Esophagus squamous epithelium (tissue), 5 donors: ENCODE results near the gene RAB17. TPM values are rescaled to one million over a fixed set of nuclear protein-coding genes. Genes with fewer than 3 reads are reported as not detected.

Experiments
- DNase-seq: peaks from one replicate; lab custom pipeline; 2025; lab: John Stamatoyannopoulos, UW
- H3K27ac ChIP-seq, 4 donors: fragments of 200-600 bp; sonication (generic); one replicate each; pipeline ENCODE4 v1.5.1; 2016 to 2019; ENCODE audit warnings: mild to moderate bottlenecking in 1 of 4
- H3K27me3 ChIP-seq, 4 donors: fragments of 200-600 bp; sonication (generic); 1 replicate in 3 of 4; 2 replicates in 1 of 4; pipeline versions ENCODE4 v1.5.1 to v1.6.0; 2017 to 2021; ENCODE audit warnings: antibody characterized with exemption in 1 of 4
- H3K36me3 ChIP-seq, 3 donors: fragments of 200-600 bp; sonication (generic); one replicate each; pipeline ENCODE4 v1.5.1; 2016 to 2019
- H3K4me1 ChIP-seq, 3 donors: fragments of 200-600 bp; sonication (generic); one replicate each; pipeline ENCODE4 v1.5.1; 2017 to 2019
- H3K4me3 ChIP-seq, 4 donors: fragments of 200-600 bp; sonication (generic); 1 replicate in 3 of 4; 2 replicates in 1 of 4; pipeline ENCODE4 v1.5.1; 2016 to 2019; ENCODE audit warnings: mild to moderate bottlenecking in 2 of 4, moderate library complexity in 1 of 4
- H3K9me3 ChIP-seq, 3 donors: fragments of 200-600 bp; sonication (generic); one replicate each; pipeline ENCODE4 v1.5.1; 2016 to 2019
- POLR2A ChIP-seq, 4 donors: fragments of 450-650 bp; IDR thresholded peaks; one replicate each; pipeline ENCODE4 v1.6.1; 2017; ENCODE audit warnings: antibody characterized with exemption in 4 of 4, mild to moderate bottlenecking in 4 of 4, moderate library complexity in 3 of 4
- WGBS, 2 donors: methylation state at CpG; one replicate each; pipeline ENCODE4 v1.1.5; 2018; 5-methylcytosine and 5-hydroxymethylcytosine counted together
- intact Hi-C: fragments of 100-400 bp; cut with DNase I; formaldehyde crosslinking; loops from one replicate; pipeline ENCODE4 v1.15.0; 2022
- total RNA-seq, 4 donors: library from RNA; depleted of rRNA; stranded (reverse); fragments of >200 nt; gene quantifications; one replicate each; pipeline ENCODE4 v1.1.0, GENCODE V29; 2016
- TF ChIP-seq, protein P1 (sequence below), 6 experiments: fragments of 450-650 bp in 4 of 6; fragments of 200-600 bp in 2 of 6; sonication (generic) in 2 of 6; IDR thresholded peaks; one replicate each; pipeline ENCODE4 v1.5.1; 2016 to 2019; ENCODE audit warnings: antibody characterized with exemption in 6 of 6, mild to moderate bottlenecking in 4 of 6, moderate library complexity in 4 of 6
- donor health status: DM: yes; HTN: yes; CAD: no.

Gene RAB17
- total RNA-seq, 4 donors from 2014 or later = 2.0 to 11.1 (median 6.4) TPM

DNA sequence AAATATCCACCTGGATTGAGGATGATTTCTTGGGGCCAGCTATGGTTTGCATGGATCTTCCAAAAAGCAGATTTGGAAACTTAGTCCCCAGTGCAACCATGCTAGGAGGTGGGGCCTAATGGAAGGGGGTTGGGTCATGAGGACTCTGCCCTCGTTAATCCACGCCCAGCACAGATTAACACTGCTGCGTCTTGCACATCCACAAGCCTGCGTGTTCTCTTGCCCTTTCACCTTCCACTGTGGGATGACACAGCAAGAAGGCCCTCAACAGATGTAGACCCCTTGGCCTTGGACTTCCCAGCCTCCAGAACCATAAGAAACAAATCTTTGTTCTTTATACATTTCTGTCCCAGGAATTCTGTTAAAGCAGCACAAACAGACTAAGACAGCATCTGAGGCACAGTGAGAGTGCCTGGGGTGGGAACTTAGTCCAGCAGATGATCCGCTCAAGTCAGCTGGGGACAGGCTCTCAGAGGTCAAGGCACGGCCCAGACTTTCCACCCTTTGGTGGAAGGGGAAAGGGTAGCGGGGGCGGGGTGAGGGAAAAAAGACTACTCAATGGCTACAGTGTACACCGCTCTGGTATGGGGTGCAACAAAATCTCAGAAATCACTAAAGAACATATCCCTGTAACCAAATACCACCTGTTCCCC is 2.4 kb downstream of the RAB17 start:
- H3K4me3 ChIP-seq = no peak overlapping the region
- peaks cover 10 to 29% (median 15%) of the 10 kb centered on the region in 3 donors for H3K4me1 ChIP-seq
- no peak for TF ChIP-seq POLR2A (IDR thresholded peaks at IDR 0.05)
- TF ChIP-seq, protein P1, sequence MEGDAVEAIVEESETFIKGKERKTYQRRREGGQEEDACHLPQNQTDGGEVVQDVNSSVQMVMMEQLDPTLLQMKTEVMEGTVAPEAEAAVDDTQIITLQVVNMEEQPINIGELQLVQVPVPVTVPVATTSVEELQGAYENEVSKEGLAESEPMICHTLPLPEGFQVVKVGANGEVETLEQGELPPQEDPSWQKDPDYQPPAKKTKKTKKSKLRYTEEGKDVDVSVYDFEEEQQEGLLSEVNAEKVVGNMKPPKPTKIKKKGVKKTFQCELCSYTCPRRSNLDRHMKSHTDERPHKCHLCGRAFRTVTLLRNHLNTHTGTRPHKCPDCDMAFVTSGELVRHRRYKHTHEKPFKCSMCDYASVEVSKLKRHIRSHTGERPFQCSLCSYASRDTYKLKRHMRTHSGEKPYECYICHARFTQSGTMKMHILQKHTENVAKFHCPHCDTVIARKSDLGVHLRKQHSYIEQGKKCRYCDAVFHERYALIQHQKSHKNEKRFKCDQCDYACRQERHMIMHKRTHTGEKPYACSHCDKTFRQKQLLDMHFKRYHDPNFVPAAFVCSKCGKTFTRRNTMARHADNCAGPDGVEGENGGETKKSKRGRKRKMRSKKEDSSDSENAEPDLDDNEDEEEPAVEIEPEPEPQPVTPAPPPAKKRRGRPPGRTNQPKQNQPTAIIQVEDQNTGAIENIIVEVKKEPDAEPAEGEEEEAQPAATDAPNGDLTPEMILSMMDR (IDR thresholded peaks at IDR 0.05) = no peak
- no peaks in the 10 kb centered on the region for H3K9me3 ChIP-seq
- WGBS, 2 donors = 89 to 94% methylated on average over 9 of the region's 9 CpGs
- no peaks in the 10 kb centered on the region for H3K27me3 ChIP-seq
- no peak for DNase-seq
- no peaks in the 10 kb centered on the region for H3K36me3 ChIP-seq
- no peak overlapping the region for H3K27ac ChIP-seq
- intact Hi-C loops = loop anchor here (10.0 kb wide), 1 partner anchor 157 kb away; no protein-coding TSS in a partner anchor

DNA sequence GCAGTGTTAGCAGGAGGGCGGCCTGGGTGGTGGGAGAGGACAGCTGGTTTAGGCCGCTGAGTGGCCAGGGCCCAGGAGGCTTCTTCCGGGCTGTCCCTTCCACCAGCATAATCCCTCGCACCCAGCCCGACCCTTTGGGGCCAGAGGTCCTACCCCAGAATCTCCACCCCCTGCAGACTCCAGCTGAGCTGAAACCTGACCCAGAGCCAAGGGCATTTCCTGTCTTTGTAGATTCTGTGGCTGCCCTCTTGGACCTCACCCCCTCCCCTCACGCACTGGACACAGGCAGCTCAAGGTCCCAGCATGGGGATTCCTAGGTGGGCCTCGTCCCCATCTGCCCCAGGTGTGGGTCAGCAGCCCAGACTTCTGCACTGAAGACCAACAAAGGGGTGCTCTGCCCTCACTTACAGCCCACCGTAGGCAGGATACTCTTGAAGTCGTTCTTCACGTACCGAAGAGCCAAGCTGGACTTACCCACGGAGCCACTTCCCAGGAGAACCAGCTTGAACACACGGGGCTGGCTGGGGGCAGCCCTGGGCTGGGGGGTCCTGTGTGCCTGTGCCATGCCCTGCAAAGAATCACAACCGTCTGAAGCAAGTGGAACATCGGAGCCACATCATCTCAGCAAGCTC is 4.8 kb downstream of the RAB17 start:
- Histone ChIP-seq H3K27ac (no peak overlapping the region), H3K36me3 (no peaks in the 10 kb centered on the region), H3K27me3 (no peaks in the 10 kb centered on the region), H3K4me1 (peaks cover 10 to 30% (median 15%) of the 10 kb centered on the region in 3 donors), H3K9me3 (no peaks in the 10 kb centered on the region), H3K4me3 (no peak overlapping the region)
- WGBS, 2 donors = 64 to 76% methylated on average over 5 to 6 of the region's 15 CpGs
- no peak for DNase-seq
- intact Hi-C loops = loop anchor here (10.0 kb wide), 1 partner anchor 159 kb away; no protein-coding TSS in a partner anchor
- no peak for TF ChIP-seq POLR2A (IDR thresholded peaks at IDR 0.05)
- TF ChIP-seq, protein P1 (IDR thresholded peaks at IDR 0.05) = no peak

DNA sequence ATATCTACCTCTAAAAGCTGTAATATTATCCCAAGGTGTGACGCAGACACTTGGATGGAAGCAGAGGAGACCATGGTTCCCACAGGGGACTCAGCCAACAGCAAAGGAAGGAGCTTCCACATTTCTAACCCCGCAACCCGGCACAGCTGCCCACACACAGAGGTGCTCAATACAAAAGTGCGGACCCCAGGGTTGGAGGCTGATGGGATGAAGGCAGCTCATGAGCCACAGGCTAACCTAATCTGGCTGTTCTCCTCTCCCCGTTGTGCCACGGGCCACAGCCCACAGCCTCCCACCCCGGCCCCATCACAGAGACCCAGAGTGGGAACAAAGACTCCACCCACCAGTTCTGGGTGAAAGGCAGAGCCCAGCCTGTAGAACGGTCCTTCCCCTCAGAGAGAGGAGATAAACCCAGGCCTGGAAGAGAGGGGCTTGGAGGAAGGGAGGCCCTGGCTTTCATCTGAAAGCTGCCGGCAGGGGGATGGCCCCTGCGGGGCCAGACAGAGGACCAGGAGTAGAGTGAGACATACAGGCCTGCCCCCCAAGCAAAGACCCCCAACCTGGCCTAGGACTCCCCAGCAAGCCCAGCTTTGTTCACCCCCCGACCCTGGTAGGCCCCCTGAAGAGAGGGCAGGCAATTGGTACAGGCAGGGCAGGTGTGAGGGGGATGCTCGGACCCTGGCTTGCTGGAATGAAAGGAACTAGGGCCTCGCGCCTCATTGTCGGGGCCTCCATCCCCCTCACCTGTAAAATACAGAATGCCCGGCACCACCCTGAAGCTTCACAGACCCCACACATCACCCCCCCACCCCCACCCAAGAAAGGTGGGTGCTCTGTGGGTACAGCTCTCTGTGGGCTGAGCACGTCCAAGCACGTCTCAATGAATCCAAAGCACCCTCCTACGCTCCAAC is 6.9 kb downstream of the RAB17 start:
- Histone ChIP-seq H3K4me1 (peaks cover 4 to 18% (median 10%) of the 10 kb centered on the region in 3 donors), H3K27me3 (no peaks in the 10 kb centered on the region), H3K36me3 (no peaks in the 10 kb centered on the region), H3K27ac (no peak overlapping the region), H3K4me3 (no peak overlapping the region), H3K9me3 (no peaks in the 10 kb centered on the region)
- WGBS, 2 donors = 85 to 94% methylated on average over 8 to 10 of the region's 19 CpGs
- DNase-seq = no peak
- intact Hi-C loops = loop anchor here (10.0 kb wide), 1 partner anchor 161 kb away; no protein-coding TSS in a partner anchor
- TF ChIP-seq, protein P1 (IDR thresholded peaks at IDR 0.05) = no peak
- no peak for TF ChIP-seq POLR2A (IDR thresholded peaks at IDR 0.05)

DNA sequence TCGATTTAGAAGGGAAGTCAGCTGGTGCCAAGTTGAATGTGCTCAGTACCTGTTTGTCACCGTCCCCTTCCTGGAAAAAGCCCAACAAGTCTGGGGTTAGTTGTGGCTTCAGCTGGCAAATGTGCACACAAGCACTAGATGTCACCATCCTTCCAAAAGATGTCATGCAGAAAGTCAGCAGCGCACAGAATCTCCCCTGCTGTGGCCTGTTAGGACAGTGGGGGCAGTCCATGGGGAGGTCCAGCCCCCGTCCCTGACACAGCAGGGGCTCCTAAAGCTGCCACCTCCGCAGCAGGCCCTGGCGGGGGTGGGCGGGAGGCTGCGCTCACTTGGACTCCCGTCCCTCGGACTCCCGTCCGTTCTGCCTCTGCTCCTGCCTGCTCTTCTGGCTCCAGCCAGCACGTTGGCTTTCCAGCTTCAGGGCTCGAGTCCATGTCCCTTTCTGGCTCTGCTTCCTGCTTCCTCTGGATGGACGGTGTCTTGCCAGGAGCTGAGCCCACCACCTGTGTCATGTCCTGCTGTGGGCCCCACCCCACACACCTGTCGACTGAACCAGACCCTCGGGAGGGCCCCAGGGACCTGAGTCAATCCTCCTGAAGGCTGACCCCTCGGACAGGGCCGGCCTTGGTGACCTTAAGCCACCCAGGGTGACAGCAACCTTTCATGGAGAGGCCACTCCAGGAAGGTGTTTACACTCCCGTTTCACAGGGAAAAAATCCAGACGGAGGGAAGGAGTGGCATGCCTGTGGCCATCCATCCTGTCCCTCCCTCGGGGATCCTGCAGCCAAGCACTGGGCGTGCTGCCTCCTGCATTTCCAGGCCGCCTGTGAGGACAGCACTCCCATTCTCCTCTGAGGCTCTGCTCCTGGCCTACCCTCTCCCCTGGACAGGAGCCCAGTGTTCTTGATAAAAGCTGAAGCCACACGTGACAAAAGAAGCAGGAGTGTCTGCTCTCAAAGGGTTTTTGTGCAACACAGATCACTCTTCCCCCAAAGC is 8.5 kb downstream of the RAB17 start:
- TF ChIP-seq, protein P1 (IDR thresholded peaks at IDR 0.05) = peak in 4 of 6 experiments; percentile 17 to 37 (median 24)
- no peak for TF ChIP-seq POLR2A (IDR thresholded peaks at IDR 0.05)
- DNase-seq = no peak
- WGBS, 2 donors = 28 to 31% methylated on average over 14 to 20 of the region's 25 CpGs
- intact Hi-C loops = loop anchor here (10.0 kb wide), 1 partner anchor 163 kb away; no protein-coding TSS in a partner anchor
- H3K27me3 ChIP-seq = no peaks in the 10 kb centered on the region
- peak overlapping the region; percentile 50 to 79 (median 55) for H3K27ac ChIP-seq
- no peaks in the 10 kb centered on the region for H3K9me3 ChIP-seq
- peaks cover 4 to 18% (median 10%) of the 10 kb centered on the region in 3 donors for H3K4me1 ChIP-seq
- H3K36me3 ChIP-seq = no peaks in the 10 kb centered on the region
- peak overlapping the region in 1 of 4 donors; percentile 55 for H3K4me3 ChIP-seq
